Endodermal cell (in vitro differentiated cells): ENCODE data around the gene LAPTM5. TPM values are rescaled to one million over a fixed set of nuclear protein-coding genes. Genes with fewer than 3 reads are reported as not detected.

Experiments
- DNase-seq: peaks from one replicate; pipeline ENCODE4 v3.0.0-alpha.2; 2017
- H3K27ac ChIP-seq: 2 replicates; pipeline ENCODE4 v1.5.1; 2013; ENCODE audit warnings: mild to moderate bottlenecking, low read depth, low read length, moderate library complexity
- H3K27me3 ChIP-seq: 2 replicates; pipeline ENCODE4 v1.6.1; 2013; ENCODE audit warnings: mild to moderate bottlenecking, low read length, moderate library complexity; ENCODE audit not compliant: insufficient read depth, control insufficient read depth, poor library complexity, severe bottlenecking
- H3K36me3 ChIP-seq: 2 replicates; pipeline ENCODE4 v1.7.0; 2013; ENCODE audit warnings: mild to moderate bottlenecking, low read length, moderate library complexity; ENCODE audit not compliant: control insufficient read depth, insufficient read depth
- H3K4me1 ChIP-seq: one replicate; pipeline ENCODE4 v1.7.0; 2013; ENCODE audit warnings: low read length; ENCODE audit not compliant: control insufficient read depth, insufficient read depth
- H3K4me3 ChIP-seq: 2 replicates; pipeline ENCODE4 v1.5.1; 2013; ENCODE audit warnings: mild to moderate bottlenecking, low read length, moderate library complexity
- H3K9ac ChIP-seq: 2 replicates; pipeline ENCODE4 v1.6.1; 2013; ENCODE audit warnings: mild to moderate bottlenecking, low read length, moderate library complexity; ENCODE audit not compliant: poor library complexity, severe bottlenecking; ENCODE audit errors: extremely low read depth
- H3K9me3 ChIP-seq: 2 replicates; pipeline ENCODE4 v1.6.1; 2013; ENCODE audit warnings: mild to moderate bottlenecking, low read length, moderate library complexity; ENCODE audit not compliant: control insufficient read depth
- H3K27ac Mint-ChIP-seq: 2 replicates; pipeline ENCODE4 v1.8.0; 2020; ENCODE audit warnings: mixed read lengths
- H3K27me3 Mint-ChIP-seq: 2 replicates; pipeline ENCODE4 v1.8.0; 2021; ENCODE audit warnings: mild to moderate bottlenecking, mixed read lengths; ENCODE audit not compliant: insufficient read depth
- H3K36me3 Mint-ChIP-seq: 2 replicates; pipeline ENCODE4 v1.8.0; 2020; ENCODE audit warnings: low read depth, mixed read lengths
- H3K4me1 Mint-ChIP-seq: 2 replicates; pipeline ENCODE4 v1.8.0; 2020; ENCODE audit warnings: mixed read lengths
- H3K4me3 Mint-ChIP-seq: 2 replicates; pipeline ENCODE4 v1.8.0; 2020; ENCODE audit warnings: mild to moderate bottlenecking, moderate library complexity, mixed read lengths
- H3K9me3 Mint-ChIP-seq: 2 replicates; pipeline ENCODE4 v1.8.0; 2020; ENCODE audit warnings: mild to moderate bottlenecking, mixed read lengths
- WGBS, 2 experiments: methylation state at CpG; one replicate each; pipeline versions ENCODE4 v1.1.5 to v1.1.7; 2013; ENCODE audit warnings: missing lambda C conversion rate in 2 of 2, mixed read lengths in 1 of 2; ENCODE audit not compliant: insufficient coverage in 1 of 2, insufficient read length in 1 of 2; 5-methylcytosine and 5-hydroxymethylcytosine counted together
- total RNA-seq, 2 donors: library from RNA; stranded (reverse); fragmentation: NEBNext Ultra II Directional in 1 of 2; extraction: Animal tissue kit (Norgen Biotek cat#: 25700) in 1 of 2; gene quantifications; 2 replicates in 1 of 2; 3 replicates in 1 of 2; pipeline ENCODE4 v1.2.1, GENCODE V29; 2021
- TF ChIP-seq, protein P1 (sequence below): fragments of 200-600 bp; sonication (generic); conservative IDR thresholded peaks from 2 replicates; pipeline ENCODE4 v1.5.0; 2021; ENCODE audit warnings: antibody characterized with exemption, mild to moderate bottlenecking

Gene LAPTM5
- total RNA-seq, 2 donors from 2014 or later, result not detected

DNA sequence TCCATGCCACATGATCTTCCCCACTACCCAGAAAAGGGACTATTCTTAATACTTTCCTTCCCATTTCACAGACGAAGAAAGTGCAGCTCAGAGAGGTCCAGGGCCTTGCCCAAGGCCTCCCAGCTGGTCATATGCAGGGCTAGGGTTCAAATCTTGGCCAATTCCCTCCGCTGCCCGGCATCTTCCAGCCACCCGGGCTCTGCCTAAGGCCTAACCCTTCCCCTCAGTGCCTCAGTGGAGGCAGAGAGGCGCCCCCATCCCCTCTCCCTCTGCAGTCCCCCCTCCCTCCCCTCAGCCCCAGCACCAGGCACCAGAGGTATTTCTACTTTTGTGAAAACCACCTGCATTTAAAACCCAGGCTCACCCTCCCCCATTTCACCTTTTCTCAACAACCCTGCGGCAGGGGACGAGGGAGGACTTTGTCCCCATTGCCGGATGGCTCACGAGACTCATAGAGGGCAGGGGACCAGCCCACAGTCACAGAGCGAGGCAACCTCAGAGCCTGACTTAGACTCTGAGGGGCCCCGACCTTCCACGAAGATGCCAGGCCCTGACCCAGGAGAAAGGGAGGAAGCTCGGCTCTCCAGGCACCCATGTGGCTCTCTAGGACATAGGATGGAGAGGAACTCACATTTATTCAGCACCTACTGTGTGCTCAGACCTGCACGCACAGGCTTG is 12.3 kb downstream of the LAPTM5 start:
- H3K27me3 Mint-ChIP-seq, result no peaks in the 10 kb centered on the region
- 72 to 85% methylated on average over 6 to 14 of the region's 14 CpGs for WGBS, 2 experiments

DNA sequence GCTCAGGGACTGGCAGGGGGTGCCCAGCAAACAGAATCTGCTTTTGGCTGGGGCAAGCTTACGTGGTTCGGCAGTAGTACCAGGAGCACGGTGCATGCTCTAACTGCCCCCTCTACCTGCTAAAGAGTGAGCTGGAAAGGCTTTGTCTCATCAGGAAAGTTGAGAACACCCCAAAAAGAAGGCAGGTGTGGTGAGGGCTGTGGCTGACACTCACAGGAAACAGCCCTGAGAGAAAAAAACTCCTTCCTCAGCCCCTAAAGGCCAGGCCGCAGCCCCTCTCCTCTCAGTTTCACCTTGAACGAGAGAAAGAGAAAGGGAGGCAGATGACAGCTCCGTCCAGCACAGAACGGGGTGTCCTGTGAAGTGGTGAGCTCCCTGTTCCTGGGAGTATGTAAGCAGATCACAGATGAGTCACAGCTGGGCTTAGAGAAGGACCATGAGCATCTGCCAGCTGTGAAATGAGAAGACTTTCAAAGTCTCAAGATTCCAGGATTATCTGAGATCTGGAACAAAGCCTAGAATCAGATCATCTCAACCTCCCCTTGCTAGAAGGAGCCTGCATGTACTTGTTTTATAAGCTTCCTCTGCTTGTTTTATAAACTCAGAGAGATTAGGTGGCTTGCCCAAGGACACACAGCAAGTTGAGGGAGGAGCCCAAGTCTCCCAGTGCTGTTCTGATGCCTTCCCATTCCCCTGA is 13.4 kb downstream of the LAPTM5 start:
- no peaks in the 10 kb centered on the region for H3K36me3 Mint-ChIP-seq
- no peak for DNase-seq
- Histone ChIP-seq H3K9ac (no peak overlapping the region), H3K4me1 (no peaks in the 10 kb centered on the region), H3K9me3 (no peaks in the 10 kb centered on the region), H3K4me3 (no peak overlapping the region), H3K36me3 (no peaks in the 10 kb centered on the region), H3K27me3 (no peaks in the 10 kb centered on the region), H3K27ac (no peak overlapping the region)
- peaks cover 25% of the 10 kb centered on the region for H3K4me1 Mint-ChIP-seq
- H3K4me3 Mint-ChIP-seq, result no peak overlapping the region
- H3K27me3 Mint-ChIP-seq, result no peaks in the 10 kb centered on the region
- H3K27ac Mint-ChIP-seq, result no peak overlapping the region
- TF ChIP-seq, protein P1, sequence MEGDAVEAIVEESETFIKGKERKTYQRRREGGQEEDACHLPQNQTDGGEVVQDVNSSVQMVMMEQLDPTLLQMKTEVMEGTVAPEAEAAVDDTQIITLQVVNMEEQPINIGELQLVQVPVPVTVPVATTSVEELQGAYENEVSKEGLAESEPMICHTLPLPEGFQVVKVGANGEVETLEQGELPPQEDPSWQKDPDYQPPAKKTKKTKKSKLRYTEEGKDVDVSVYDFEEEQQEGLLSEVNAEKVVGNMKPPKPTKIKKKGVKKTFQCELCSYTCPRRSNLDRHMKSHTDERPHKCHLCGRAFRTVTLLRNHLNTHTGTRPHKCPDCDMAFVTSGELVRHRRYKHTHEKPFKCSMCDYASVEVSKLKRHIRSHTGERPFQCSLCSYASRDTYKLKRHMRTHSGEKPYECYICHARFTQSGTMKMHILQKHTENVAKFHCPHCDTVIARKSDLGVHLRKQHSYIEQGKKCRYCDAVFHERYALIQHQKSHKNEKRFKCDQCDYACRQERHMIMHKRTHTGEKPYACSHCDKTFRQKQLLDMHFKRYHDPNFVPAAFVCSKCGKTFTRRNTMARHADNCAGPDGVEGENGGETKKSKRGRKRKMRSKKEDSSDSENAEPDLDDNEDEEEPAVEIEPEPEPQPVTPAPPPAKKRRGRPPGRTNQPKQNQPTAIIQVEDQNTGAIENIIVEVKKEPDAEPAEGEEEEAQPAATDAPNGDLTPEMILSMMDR, result no peak
- 89 to 93% methylated on average over 5 to 7 of the region's 7 CpGs for WGBS, 2 experiments
- no peaks in the 10 kb centered on the region for H3K9me3 Mint-ChIP-seq

More for the DNA sequence above, 12.3 kb downstream of the LAPTM5 start:
- Histone ChIP-seq H3K9ac (no peak overlapping the region), H3K27me3 (no peaks in the 10 kb centered on the region), H3K27ac (no peak overlapping the region), H3K9me3 (no peaks in the 10 kb centered on the region), H3K4me3 (no peak overlapping the region), H3K4me1 (no peaks in the 10 kb centered on the region), H3K36me3 (no peaks in the 10 kb centered on the region)
- Mint-ChIP-seq H3K9me3 (no peaks in the 10 kb centered on the region), H3K4me3 (no peak overlapping the region), H3K4me1 (peaks cover 31% of the 10 kb centered on the region), H3K36me3 (no peaks in the 10 kb centered on the region), H3K27ac (no peak overlapping the region)
- TF ChIP-seq, protein P1, result no peak
- no peak for DNase-seq

DNA sequence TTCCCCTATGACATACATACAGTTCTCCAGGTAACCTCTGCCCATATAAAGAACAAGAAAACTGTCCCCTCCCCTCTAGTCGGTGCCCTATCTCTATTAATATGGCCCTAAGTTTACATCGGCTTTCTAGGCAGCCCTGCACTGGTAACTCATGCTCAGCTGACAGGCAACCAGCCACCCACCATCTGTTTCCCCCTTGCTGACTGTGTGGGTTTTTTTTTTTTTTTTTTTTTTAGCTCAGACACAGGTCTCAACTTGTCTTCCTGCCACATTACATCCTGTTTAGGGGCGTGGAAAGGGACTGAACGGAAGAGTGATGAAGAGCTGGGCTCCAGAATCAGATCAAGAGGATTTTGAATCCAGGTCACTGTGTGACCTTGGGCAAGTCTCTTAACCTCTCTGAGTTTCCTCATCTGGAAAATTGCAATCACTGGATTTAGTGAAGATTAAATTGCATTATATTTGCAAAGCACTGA is 14.0 kb downstream of the LAPTM5 start:
- Histone ChIP-seq H3K4me3 (no peak overlapping the region), H3K27me3 (no peaks in the 10 kb centered on the region), H3K27ac (no peak overlapping the region), H3K9ac (no peak overlapping the region), H3K4me1 (no peaks in the 10 kb centered on the region), H3K36me3 (no peaks in the 10 kb centered on the region), H3K9me3 (no peaks in the 10 kb centered on the region)
- 85 to 92% methylated on average over 3 to 4 of the region's 4 CpGs for WGBS, 2 experiments
- H3K36me3 Mint-ChIP-seq, result no peaks in the 10 kb centered on the region
- no peak overlapping the region for H3K4me3 Mint-ChIP-seq
- H3K9me3 Mint-ChIP-seq, result no peaks in the 10 kb centered on the region
- peaks cover 2% of the 10 kb centered on the region for H3K27me3 Mint-ChIP-seq
- peaks cover 20% of the 10 kb centered on the region for H3K4me1 Mint-ChIP-seq
- DNase-seq, result no peak
- TF ChIP-seq, protein P1, result no peak
- no peak overlapping the region for H3K27ac Mint-ChIP-seq
